HG03039 (cell line): ENCODE results near the gene OST4.
A peak's percentile ranks its signal among the peaks of the same experiment; 100 is the strongest.
"Not testable (repeated sequence)": the region's sequence is repeated elsewhere in the genome, so short reads cannot be mapped to it uniquely, and the experiment has no call there.

ENCODE experiments used
- ATAC-seq: cut with Tn5 transposase; IDR thresholded peaks from one replicate; pipeline ENCODE4 v1.9.1; 2021; ENCODE audit warnings: mild to moderate bottlenecking, moderate library complexity; ENCODE audit not compliant: unreplicated experiment

Gene OST4

DNA sequence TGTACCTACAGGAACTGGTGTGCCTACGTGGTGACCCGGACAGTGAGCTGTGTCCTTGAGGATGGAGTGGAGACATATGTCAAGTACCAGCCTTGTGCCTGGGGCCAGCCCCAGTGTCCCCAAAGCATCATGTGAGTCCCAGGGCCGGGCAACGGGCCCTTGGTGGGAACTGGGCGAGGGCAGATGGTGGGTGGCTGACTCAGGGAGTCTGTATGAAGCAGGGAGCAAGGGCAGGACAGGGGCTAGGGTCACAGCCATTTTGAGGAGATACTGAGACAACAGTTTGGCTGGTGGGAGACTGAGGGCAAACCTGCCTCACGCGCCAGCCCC, 8.7 kb upstream of the OST4 start:
- ATAC-seq: no peak

DNA sequence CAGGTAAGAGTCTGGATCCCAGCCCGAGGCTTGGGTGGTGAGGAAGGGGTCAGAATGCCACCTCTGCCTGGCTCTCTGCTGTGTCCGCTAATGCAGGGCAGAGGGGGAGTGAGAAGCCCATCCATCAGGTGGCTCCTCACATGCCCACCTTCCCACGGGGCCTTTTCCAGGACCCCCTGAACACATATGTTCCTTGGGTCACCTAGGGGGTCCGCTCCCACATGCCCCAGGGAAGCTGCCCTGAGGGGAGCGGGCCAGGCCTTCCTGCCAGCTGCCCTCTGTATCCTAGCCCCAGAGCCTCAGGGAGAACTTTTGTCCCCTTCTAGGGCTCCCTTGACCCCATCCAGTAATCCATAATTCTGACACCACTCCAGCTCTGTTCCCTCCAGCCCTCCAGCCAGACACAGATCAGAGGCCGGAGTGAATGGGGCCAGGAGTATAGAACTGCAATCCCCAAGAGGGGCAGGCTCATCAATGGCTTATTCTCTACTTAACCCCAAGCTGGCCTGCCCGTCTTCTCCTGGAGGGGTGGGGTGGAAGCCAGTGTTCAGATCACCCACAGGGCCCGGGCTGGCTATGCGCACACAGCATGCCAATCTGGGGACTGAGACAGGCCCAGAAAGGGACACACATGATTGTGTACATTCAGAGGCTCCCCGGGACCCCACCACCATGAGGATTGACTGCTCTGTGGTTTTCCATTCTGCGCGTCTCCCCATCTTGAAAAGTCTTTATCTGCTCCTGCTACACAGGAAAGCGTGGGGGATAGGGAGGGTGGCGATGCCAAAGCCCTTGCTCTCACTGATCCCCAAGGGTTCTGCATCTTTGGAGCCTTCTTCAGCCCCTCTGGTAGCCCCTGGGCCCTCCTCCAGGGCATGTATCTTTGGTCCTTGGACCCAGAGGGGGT, 8.0 kb upstream of the OST4 start:
- no peak for ATAC-seq

DNA sequence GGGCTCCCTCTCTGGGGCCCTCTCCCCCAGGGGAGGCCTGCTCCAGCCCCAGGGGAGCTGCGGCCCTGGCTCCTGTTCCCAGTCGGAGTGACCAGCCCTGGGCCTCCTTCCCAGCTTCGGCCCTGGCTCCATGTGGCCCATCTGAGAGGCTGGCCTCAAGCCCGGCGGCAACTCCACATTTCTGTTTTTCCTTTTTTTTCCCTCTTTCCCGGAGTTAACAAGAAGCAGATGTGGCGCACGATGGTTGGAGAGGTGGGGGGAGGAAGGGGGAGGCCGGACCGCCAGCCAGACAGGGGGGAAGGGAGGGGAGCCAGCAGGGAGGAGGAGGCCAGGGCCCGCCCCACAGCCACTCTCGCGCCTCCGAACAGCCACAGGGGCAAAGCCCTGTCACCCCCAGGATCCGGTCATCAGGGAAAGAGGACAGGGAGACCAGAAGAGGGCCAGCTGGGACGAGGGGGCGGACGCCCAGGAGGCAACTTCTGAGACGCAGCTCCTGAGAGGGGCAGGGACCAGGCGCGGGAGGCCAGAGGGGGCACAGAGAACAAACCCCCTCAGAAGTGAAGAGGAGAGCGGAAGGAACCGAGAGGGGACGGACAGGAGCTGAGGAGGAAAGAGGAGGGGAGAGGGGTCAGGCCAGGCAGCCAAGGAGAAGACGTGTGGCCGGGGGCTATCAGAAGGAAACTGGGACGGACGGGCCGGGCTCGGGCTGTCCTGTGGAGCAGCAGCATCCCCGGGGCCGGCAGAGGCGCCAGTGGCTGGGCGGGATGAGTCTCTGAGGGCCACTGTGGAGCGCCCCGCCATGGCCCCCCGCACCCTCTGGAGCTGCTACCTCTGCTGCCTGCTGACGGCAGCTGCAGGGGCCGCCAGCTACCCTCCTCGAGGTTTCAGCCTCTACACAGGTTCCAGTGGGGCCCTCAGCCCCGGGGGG, 7.1 kb upstream of the OST4 start, which contains the start of gene EMILIN1:
EMILIN1 (plus strand) TSS at position 349 of the 928 bp plus-strand sequence; CDS start at position 800, 451 bp downstream.
- ATAC-seq: no peak

DNA sequence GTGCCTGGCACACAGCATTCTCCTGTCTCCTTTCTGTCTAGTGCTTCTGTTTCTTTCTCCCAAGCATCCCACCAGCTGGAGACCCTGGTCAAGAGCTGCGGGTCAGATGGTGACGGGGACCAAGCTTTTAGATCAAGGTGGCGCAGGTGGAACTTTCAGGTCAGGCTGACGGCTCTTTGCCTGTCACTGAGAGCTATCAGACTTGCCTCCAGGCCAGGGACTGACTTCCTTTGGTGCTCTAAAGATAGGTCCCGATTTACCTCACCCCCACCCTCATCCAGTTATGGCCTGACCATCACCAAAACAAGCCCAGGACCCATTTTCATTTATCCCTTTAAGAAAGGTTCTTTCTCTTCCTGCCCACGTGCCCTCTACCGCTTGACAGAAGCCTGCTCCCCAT, 5.8 kb upstream of the OST4 start:
- ATAC-seq: no peak

- ATAC-seq: no peak
Measured at GRCh38 chr2:27076323-27076722, 4.9 kb upstream of the OST4 start.

DNA sequence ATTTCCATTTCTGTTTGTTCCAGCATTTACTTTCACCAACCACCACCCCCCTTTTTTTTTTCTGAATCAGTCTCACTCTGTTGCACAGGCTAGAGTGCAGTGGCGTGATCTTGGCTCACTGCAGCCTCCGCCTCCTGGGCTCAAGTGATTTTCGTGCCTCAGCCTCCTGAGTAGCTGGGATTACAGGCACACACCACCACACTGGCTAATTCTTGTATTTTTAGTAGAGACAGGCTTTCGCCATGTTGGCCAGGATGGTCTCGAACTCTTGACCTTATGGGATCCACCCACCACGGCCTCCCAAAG, 4.1 kb upstream of the OST4 start:
- ATAC-seq: not testable (repeated sequence)

- ATAC-seq: no peak
Measured at GRCh38 chr2:27074738-27075565, 3.5 kb upstream of the OST4 start.

DNA sequence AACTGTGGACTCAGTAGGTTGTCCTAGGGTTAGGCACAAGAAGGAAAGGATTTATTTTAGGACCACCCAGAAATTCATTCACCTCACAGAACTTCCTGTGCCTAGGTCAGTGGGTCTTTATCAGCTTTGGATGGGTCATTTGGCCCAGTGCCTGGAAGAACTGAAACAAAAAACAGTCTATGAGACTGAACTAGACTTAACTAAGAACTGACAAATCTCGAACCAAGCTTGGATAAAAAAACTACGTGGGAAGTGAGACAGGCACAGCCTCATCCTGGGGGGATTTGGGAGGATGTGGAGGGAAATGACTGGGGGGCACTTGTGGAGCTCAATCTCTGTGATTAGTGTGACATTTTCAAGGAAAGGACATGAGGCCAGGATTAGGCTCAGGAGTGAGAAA, 2.3 kb upstream of the OST4 start:
- ATAC-seq: no peak

DNA sequence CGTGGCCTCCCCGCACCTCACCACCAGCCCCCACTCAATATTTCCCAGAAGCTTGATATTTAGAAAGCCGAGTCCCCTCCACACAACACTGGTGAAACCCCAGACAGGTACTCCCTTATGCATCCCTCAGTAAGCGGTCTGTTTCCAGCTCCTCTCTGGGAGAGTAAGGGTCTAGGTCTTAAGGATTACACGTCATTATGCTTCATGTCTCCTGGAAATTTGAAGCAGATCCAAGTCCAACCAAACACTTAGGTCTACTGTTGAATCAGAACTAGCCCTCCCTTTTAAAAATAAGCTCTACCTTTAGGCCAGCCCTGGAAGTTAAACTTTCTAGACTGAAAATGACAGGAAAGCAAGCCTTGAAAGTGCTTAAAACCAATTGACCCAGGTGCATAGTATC, 1.5 kb upstream of the OST4 start:
- ATAC-seq: no peak

DNA sequence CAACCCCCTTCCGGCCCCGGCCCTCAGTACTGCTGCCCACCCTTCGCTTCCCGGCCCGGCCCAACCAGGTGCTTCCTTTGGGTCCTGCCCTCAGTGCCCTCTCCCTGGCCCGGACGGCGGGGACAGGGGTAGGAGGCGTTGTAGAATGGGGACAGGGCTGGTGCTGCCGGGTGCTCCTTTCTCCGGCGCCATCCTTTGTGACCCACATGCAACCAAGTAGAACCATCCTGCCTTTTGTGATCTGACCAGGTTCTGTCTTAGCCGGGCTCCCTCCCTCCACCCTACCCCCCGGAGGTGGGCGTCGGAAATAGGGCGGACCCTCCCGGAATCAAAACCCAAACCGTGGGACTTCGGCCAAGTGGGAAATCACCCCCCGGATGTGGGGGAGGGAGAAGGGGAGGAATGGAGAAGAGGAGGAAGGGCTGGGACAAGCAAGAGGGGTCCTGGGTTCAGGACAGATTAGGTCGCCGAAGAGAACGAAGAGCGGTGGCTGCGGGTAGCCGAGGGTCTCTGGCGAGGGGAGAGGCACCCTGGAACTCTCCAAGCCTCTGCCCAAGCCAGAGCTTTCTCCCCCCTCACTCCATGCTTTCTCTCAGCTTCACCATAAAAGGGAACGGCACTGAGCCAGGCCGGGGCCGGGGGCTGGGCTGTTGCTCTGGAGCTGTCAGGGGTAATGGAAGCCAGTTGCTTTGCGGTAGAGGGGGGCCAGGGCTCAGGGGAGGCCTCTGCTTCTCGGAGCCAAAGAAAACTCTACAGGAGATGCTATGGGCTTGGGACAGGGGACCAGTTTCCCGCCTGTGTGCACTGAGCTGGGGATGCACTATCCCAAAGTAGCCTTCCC, 756 bp upstream of the OST4 start:
- ATAC-seq: peak; percentile 23

DNA sequence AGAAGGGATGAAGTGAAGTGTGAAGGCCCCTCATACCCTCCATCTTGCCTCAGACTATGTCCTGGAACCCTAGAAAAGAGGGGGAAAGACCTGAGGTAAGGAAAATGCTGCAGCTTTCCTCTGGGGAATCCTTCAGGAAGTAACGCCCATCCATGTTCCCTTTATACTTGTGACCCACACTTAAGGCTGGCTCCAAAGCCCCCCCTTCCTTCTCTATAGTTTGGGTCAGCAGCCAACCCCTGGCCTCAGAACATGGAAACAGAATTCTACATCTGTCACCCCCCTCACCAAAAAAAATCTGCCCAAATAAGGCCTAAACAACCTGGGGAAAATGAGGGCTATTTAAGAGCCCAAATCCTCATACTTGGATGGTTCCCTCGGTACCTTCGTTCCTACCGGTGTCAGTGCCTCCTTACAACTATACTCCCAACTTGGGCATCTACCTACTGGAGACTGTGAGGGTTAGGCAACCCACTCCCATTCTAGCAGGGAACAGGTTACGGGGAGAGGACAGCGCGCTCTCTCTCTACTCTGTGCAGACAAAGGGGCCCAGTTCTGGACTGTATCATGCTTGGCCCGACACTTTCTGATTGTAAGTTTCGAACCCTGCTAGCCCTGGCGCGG, 689 bp downstream of the OST4 start:
- no peak for ATAC-seq

- no peak for ATAC-seq
Measured at GRCh38 chr2:27069961-27070618, 1.4 kb downstream of the OST4 start.

DNA sequence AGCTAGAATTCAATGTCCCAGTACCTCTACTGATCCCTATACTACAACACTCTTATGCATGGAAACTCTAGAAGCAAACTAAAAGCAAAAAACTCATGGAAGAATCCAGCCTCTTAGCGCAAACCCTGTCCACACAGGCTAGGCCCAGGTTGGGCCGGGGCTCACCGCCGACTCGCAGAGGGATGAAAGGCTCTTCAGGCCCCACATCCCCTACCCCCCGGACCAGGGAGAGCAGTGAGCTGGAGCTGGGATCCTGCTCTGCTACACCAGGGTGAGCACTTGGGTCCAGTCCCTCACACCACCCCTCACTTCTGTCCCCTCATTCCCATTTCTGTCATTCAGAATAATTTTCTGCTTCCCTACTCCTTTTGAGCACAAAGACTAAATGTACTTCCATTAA, 2.0 kb downstream of the OST4 start:
- no peak for ATAC-seq

DNA sequence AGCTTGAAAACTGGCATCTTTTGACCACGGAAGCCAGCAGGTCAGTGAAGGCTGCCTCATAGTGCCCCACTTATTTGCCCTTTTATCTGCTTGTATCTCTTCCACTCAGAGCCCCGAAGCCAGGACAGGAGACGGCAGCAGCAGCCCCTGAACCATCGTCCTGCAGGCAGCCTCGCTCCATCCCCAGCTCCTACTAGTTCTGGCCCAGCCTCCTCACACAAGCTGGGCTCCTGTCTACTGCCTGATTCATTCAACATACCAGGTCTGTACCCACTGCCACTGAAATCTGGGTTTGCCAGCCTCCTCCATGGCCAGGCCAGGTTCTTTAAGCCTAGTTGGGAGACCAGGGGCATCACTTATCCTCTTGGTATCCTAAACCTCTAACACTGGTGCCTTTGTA, 4.1 kb downstream of the OST4 start:
- ATAC-seq: no peak

DNA sequence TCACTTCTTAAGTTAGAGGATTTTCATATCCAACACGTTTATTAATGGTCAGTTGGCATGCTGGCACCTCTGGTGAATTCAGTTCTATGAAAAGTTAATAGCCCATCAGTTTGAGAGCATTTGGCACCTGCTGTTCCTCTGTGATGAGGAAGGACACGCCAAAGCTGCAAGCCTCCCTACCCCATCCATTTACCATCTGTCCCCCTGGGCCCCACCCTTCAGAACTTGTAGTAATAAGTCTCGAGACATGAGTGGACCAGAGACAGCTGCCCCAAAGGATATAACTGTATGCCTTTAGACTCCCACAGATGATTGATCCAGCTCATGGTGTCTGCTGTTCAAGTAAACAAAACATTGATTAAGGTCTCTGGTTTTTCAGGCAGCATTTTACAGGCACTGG, 6.3 kb downstream of the OST4 start:
- ATAC-seq: no peak

DNA sequence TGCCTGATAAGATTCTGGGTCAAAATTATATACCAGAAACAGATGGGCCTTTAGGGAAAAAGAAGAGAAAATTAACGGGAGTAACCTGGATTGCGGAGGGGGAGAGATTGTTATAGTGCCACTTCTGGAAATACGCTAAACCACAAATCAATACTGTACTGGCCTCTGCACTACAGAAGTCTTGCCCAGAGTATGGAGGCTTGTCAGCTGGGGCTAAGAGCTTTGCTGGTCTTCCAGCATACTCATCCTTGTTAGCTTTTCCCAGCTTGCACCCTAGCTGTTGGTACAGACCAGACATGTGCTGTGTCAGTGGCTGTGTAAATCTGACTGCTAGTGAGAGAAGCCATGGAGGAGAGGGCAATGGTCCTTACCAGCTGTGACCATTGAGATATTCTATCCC, 11.1 kb downstream of the OST4 start:
- no peak for ATAC-seq

GRCh38 chr2:27059141-27059820, 12.2 kb downstream of the OST4 start:
- ATAC-seq: no peak

DNA sequence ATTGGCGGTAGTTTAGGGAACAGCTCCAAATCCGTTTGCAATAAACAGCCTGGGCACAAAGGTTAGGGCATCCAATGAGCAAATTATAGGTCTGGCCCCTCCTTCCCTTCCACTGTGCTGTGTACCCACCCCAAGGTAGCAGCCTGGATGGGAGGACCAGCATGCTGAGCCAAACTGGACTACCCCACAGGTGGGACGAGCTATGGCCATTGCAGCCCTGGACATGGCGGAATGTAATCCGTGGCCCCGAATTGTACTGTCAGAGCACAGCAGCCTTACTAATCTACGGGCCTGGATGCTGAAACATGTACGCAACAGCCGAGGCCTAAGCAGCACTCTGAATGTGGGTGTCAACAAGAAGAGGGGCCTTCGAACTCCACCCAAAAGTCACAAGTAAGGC, 13.2 kb downstream of the OST4 start:
- no peak for ATAC-seq

DNA sequence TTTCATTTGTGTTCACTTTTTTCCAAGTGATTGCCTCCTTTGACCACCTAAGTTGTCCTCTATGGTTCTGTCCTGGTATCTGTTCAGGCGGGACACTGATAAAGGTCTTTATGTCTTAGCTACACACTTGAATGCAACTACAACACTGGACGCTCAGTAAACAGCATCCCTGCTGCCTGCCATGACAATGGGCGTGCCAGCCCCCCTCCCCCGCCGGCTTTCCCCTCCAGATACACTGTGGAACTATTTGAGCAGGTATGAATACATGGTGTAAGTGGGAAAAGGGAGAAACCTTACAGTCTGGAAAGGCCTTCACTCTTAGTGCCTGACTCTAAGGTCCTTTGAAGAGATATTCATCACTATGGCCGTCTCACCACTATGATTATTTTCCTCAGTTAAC, 14.3 kb downstream of the OST4 start:
- no peak for ATAC-seq
